Mesenchymal stem cell (in vitro differentiated cells and primary cell): ENCODE measurements around the gene MYBPC2.
A peak's percentile ranks its signal among the peaks of the same experiment; 100 is the strongest.

Source experiments
- DNase-seq: peaks from one replicate; pipeline ENCODE4 v3.0.0-alpha.2; 2013
- H2AFZ ChIP-seq: one replicate; pipeline ENCODE4 v1.6.1; 2013; ENCODE audit warnings: low read depth, mild to moderate bottlenecking, control low read depth, inconsistent platforms, low read length, moderate library complexity
- H2AK5ac ChIP-seq: 2 replicates; pipeline ENCODE4 v1.6.1; 2013; ENCODE audit warnings: low read length, moderate library complexity, mild to moderate bottlenecking, inconsistent platforms; ENCODE audit not compliant: severe bottlenecking
- H2BK120ac ChIP-seq: one replicate; pipeline ENCODE4 v1.6.1; 2013; ENCODE audit warnings: low read depth, mild to moderate bottlenecking, inconsistent platforms, low read length, moderate library complexity
- H2BK12ac ChIP-seq, 2 experiments: one replicate each; pipeline ENCODE4 v1.6.1; 2013; ENCODE audit warnings: inconsistent platforms in 2 of 2, low read length in 2 of 2, mild to moderate bottlenecking in 2 of 2, moderate library complexity in 2 of 2, control low read depth in 1 of 2
- H2BK15ac ChIP-seq: one replicate; pipeline ENCODE4 v1.6.1; 2013; ENCODE audit warnings: mild to moderate bottlenecking, low read depth, inconsistent platforms; ENCODE audit not compliant: poor library complexity, severe bottlenecking
- H2BK5ac ChIP-seq: 2 replicates; pipeline ENCODE4 v1.6.1; 2013; ENCODE audit warnings: low read depth, mild to moderate bottlenecking, low read length, control low read depth, inconsistent platforms; ENCODE audit not compliant: poor library complexity, severe bottlenecking
- H3K14ac ChIP-seq, 2 experiments: one replicate each; pipeline ENCODE4 v1.6.1; 2013; ENCODE audit warnings: inconsistent platforms in 2 of 2, low read length in 2 of 2, control low read depth in 1 of 2, mild to moderate bottlenecking in 1 of 2, moderate library complexity in 1 of 2
- H3K18ac ChIP-seq, 2 experiments: one replicate each; pipeline ENCODE4 v1.6.1; 2013; ENCODE audit warnings: inconsistent platforms in 2 of 2, low read length in 2 of 2, control low read depth in 1 of 2, low read depth in 1 of 2, mild to moderate bottlenecking in 1 of 2
- H3K23ac ChIP-seq, 2 experiments: one replicate each; pipeline ENCODE4 v1.6.1; 2013; ENCODE audit warnings: inconsistent platforms in 2 of 2, low read length in 2 of 2, mild to moderate bottlenecking in 2 of 2, moderate library complexity in 2 of 2, control low read depth in 1 of 2
- H3K27ac ChIP-seq: 2 replicates; pipeline ENCODE4 v1.5.1; 2013; ENCODE audit warnings: mild to moderate bottlenecking, moderate library complexity, low read length, control low read depth, inconsistent platforms; ENCODE audit not compliant: poor library complexity, severe bottlenecking
- H3K27me3 ChIP-seq, 2 experiments: 2 replicates each; pipeline versions ENCODE4 v1.6.1 to v1.7.0; 2013; ENCODE audit warnings: low read length in 2 of 2, mild to moderate bottlenecking in 2 of 2, moderate library complexity in 2 of 2, control low read depth in 1 of 2, inconsistent platforms in 1 of 2; ENCODE audit not compliant: control insufficient read depth in 1 of 2, insufficient read depth in 1 of 2
- H3K36me3 ChIP-seq, 2 experiments: 2 replicates each; pipeline versions ENCODE4 v1.6.1 to v1.7.0; 2013; ENCODE audit warnings: low read length in 2 of 2, control low read depth in 1 of 2, inconsistent platforms in 1 of 2, low read depth in 1 of 2, mild to moderate bottlenecking in 1 of 2; ENCODE audit not compliant: insufficient read depth in 2 of 2, control insufficient read depth in 1 of 2
- H3K4ac ChIP-seq, 2 experiments: one replicate each; pipeline ENCODE4 v1.6.1; 2013; ENCODE audit warnings: inconsistent platforms in 2 of 2, low read length in 2 of 2, mild to moderate bottlenecking in 2 of 2, moderate library complexity in 2 of 2, control low read depth in 1 of 2, low read depth in 1 of 2
- H3K4me1 ChIP-seq: 2 replicates; pipeline ENCODE4 v1.6.1; 2013; ENCODE audit warnings: low read depth, low read length, control low read depth; ENCODE audit not compliant: control insufficient read depth, insufficient read depth
- H3K4me2 ChIP-seq: 2 replicates; pipeline ENCODE4 v1.6.1; 2013; ENCODE audit warnings: low read length, mild to moderate bottlenecking, inconsistent platforms; ENCODE audit not compliant: poor library complexity, severe bottlenecking
- H3K4me3 ChIP-seq, 2 experiments: 2 replicates each; pipeline versions ENCODE4 v1.5.1 to v1.7.0; 2013; ENCODE audit warnings: low read length in 2 of 2, mild to moderate bottlenecking in 2 of 2, control low read depth in 1 of 2, low read depth in 1 of 2; ENCODE audit not compliant: insufficient read depth in 1 of 2
- H3K79me1 ChIP-seq: replicated peaks from 2 replicates; pipeline ENCODE4 v1.6.1; 2013; ENCODE audit warnings: mild to moderate bottlenecking, control low read depth, low read length, inconsistent platforms; ENCODE audit not compliant: poor library complexity, severe bottlenecking
- H3K9ac ChIP-seq: 2 replicates; pipeline ENCODE4 v1.7.0; 2013; ENCODE audit warnings: mild to moderate bottlenecking, low read length, moderate library complexity
- H3K9me3 ChIP-seq: 2 replicates; pipeline ENCODE4 v1.7.0; 2013; ENCODE audit warnings: mild to moderate bottlenecking, low read length; ENCODE audit not compliant: control insufficient read depth
- H4K8ac ChIP-seq: one replicate; pipeline ENCODE4 v1.6.1; 2013; ENCODE audit warnings: inconsistent platforms, mild to moderate bottlenecking, low read length, moderate library complexity
- H4K91ac ChIP-seq: one replicate; pipeline ENCODE4 v1.6.1; 2013; ENCODE audit warnings: mild to moderate bottlenecking, low read length, inconsistent platforms
- WGBS: methylation state at CpG from one replicate; pipeline ENCODE4 v1.1.7; 2013; ENCODE audit warnings: mixed read lengths; 5-methylcytosine and 5-hydroxymethylcytosine counted together

Gene MYBPC2

GRCh38 chr19:50431343-50432220, 1.1 kb upstream of the MYBPC2 start:
- Histone ChIP-seq H3K9ac (peak overlapping the region; percentile 77), H3K27ac (peak overlapping the region; percentile 80), H3K79me1 (no peaks in the 10 kb centered on the region), H3K4ac (no peak overlapping the region), H3K23ac (no peak overlapping the region), H3K4me1 (peaks cover 44% of the 10 kb centered on the region), H2AK5ac (no peak overlapping the region), H4K8ac (peak overlapping the region; percentile 41), H2BK15ac (no peak overlapping the region), H3K4me2 (peak overlapping the region; percentile 97), H3K18ac (peak overlapping the region; percentile 25 to 52), H3K4me3 (peak overlapping the region; percentile 62 to 81), H4K91ac (no peak overlapping the region), H3K14ac (no peak overlapping the region), H3K9me3 (no peaks in the 10 kb centered on the region), H2BK5ac (peak overlapping the region; percentile 89), H3K27me3 (peaks cover 0 to 57% of the 10 kb centered on the region in 2 experiments), H2AFZ (peak overlapping the region; percentile 42), H2BK12ac (no peak overlapping the region), H2BK120ac (peak overlapping the region; percentile 42), H3K36me3 (peaks cover 0 to 3% of the 10 kb centered on the region in 2 experiments)
- peak; percentile 79 for DNase-seq
- WGBS: 5% methylated on average over 28 of the region's 54 CpGs

- WGBS: 91% methylated on average over 18 of the region's 19 CpGs
- Histone ChIP-seq H3K36me3 (peaks cover 0 to 8% of the 10 kb centered on the region in 2 experiments), H2BK12ac (no peak overlapping the region), H3K9me3 (no peaks in the 10 kb centered on the region), H2BK15ac (no peak overlapping the region), H2BK5ac (peak overlapping the region; percentile 34), H3K4me2 (peak overlapping the region; percentile 97), H3K9ac (no peak overlapping the region), H3K79me1 (no peaks in the 10 kb centered on the region), H3K27ac (peak overlapping the region; percentile 69), H3K23ac (no peak overlapping the region), H2BK120ac (no peak overlapping the region), H2AFZ (no peak overlapping the region), H4K8ac (no peak overlapping the region), H3K14ac (no peak overlapping the region), H3K18ac (no peak overlapping the region), H3K4me1 (peaks cover 36% of the 10 kb centered on the region), H3K4ac (no peak overlapping the region), H4K91ac (no peak overlapping the region), H2AK5ac (peak overlapping the region; percentile 93), H3K4me3 (no peak overlapping the region), H3K27me3 (peaks cover 0 to 62% of the 10 kb centered on the region in 2 experiments)
- DNase-seq: no peak
Observed at GRCh38 chr19:50433201-50434180, 799 bp downstream of the MYBPC2 start.

DNA sequence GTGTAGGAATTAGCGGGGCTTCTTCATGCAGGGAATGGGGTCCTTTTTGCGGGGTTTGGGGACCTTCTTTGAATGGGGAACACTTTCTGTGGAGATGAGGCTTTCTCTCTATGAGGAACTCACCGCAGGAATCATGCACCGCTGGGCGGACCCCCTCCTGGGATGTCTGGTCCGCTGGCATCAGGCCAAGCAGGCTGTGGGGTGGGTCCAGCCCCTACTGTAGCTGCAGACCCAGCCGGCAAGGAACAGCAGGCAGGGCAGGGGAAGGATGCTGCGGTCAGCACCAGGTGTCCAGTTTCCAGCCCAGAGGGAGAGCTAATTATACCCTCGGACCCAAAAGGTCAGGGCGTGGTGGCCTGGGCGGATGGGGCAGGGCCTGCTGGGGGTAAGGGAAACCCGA, 1.8 kb downstream of the MYBPC2 start:
- Histone ChIP-seq H3K18ac (no peak overlapping the region), H3K4me3 (no peak overlapping the region), H3K14ac (no peak overlapping the region), H4K91ac (no peak overlapping the region), H2BK12ac (no peak overlapping the region), H3K36me3 (peaks cover 0 to 8% of the 10 kb centered on the region in 2 experiments), H3K4me1 (peaks cover 36% of the 10 kb centered on the region), H2BK5ac (peak overlapping the region; percentile 12), H3K4ac (no peak overlapping the region), H2AK5ac (peak overlapping the region; percentile 49), H3K79me1 (no peaks in the 10 kb centered on the region), H3K9me3 (no peaks in the 10 kb centered on the region), H3K23ac (no peak overlapping the region), H2BK120ac (no peak overlapping the region), H3K9ac (no peak overlapping the region), H3K27me3 (peaks cover 0 to 52% of the 10 kb centered on the region in 2 experiments), H3K4me2 (peak overlapping the region; percentile 12), H4K8ac (no peak overlapping the region), H2AFZ (no peak overlapping the region), H3K27ac (peak overlapping the region; percentile 69), H2BK15ac (no peak overlapping the region)
- WGBS: 70% methylated on average over 11 of the region's 12 CpGs
- no peak for DNase-seq
